HepG2 (cell line): ENCODE measurements around the gene PDRG1. TPM values are rescaled to one million over a fixed set of nuclear protein-coding genes. Genes with fewer than 3 reads are reported as not detected.
"Not testable (repeated sequence)": the region's sequence is repeated elsewhere in the genome, so short reads cannot be mapped to it uniquely, and the experiment has no call there.

ENCODE experiments used
- ATAC-seq: fragments of 200-7000 bp; cut with Tn5 transposase; 3 replicates; pipeline ENCODE4 v1.9.1; 2020; ENCODE audit warnings: mild to moderate bottlenecking, moderate library complexity
- BruUV-seq: library from RNA; stranded (reverse); fragments of 400-500 nt; replicated peaks from 2 replicates; lab custom pipeline; 2021; lab: Mats Ljungman, UMichigan
- CTCF ChIA-PET: fragments of 300-600 bp; formaldehyde crosslinking; extraction: SDS; loops from one replicate; lab custom pipeline; 2021; ENCODE audit warnings: low total read pairs, inconsistent platforms, low intra/inter-chr PET ratio; lab: Yijun Ruan, JAX
- POLR2A ChIA-PET: fragments of 350-600 bp; sonication (Branson Sonifier 250); formaldehyde crosslinking; loops from one replicate; lab custom pipeline; 2020; ENCODE audit warnings: antibody characterized with exemption, inconsistent platforms; lab: Yijun Ruan, JAX
- DNase-seq: peaks from one replicate; pipeline ENCODE4 v3.0.0-alpha.2; 2015; ENCODE audit warnings: low spot score
- FAIRE-seq: peaks from 3 replicates; lab custom pipeline; 2011; peaks lifted over from hg19 to GRCh38; lab: Jason Lieb, UNC
- H2AFZ ChIP-seq: one replicate; pipeline ENCODE4 v1.6.1; 2011; ENCODE audit warnings: low read length, inconsistent platforms
- H3K27ac ChIP-seq: fragments of 300-600 bp; 3 replicates; pipeline ENCODE4 v1.8.0; 2011; ENCODE audit warnings: mixed run types, mild to moderate bottlenecking, mixed read lengths, low read length, inconsistent platforms; ENCODE audit not compliant: insufficient read depth; ENCODE audit errors: extremely low read length
- H3K27me3 ChIP-seq, 2 experiments: fragments of 200-600 bp in 1 of 2; 2 replicates in 1 of 2; 3 replicates in 1 of 2; pipeline versions ENCODE4 v1.6.0 to v1.8.0; 2011; ENCODE audit warnings: low read length in 2 of 2, mild to moderate bottlenecking in 2 of 2, moderate library complexity in 2 of 2, inconsistent platforms in 1 of 2; ENCODE audit not compliant: insufficient read depth in 2 of 2, control insufficient read depth in 1 of 2
- H3K36me3 ChIP-seq, 2 experiments: fragments of 200-600 bp in 1 of 2; replicated peaks in 1 of 2; 2 replicates in 1 of 2; 3 replicates in 1 of 2; pipeline versions ENCODE4 v1.5.1 to v1.8.0; 2011; ENCODE audit warnings: low read length in 2 of 2, inconsistent platforms in 1 of 2; ENCODE audit not compliant: insufficient read depth in 2 of 2, control insufficient read depth in 1 of 2
- H3K4me1 ChIP-seq: 2 replicates; pipeline ENCODE4 v1.5.1; 2012; ENCODE audit warnings: low read length, inconsistent platforms; ENCODE audit not compliant: insufficient read depth
- H3K4me2 ChIP-seq: 2 replicates; pipeline ENCODE4 v1.6.0; 2011; ENCODE audit warnings: low read depth, low read length, inconsistent platforms
- H3K4me3 ChIP-seq, 3 experiments: fragments of 200-600 bp in 1 of 3; sonication (generic), shearing (Covaris generic) in 1 of 3; replicated peaks in 1 of 3; 2 replicates each; pipeline ENCODE4 v1.5.1; 2011 to 2016; ENCODE audit warnings: low read length in 3 of 3, inconsistent platforms in 2 of 3, low read depth in 2 of 3, mild to moderate bottlenecking in 2 of 3, control low read depth in 1 of 3, mixed read lengths in 1 of 3; ENCODE audit not compliant: insufficient read depth in 1 of 3
- H3K79me2 ChIP-seq: one replicate; pipeline ENCODE4 v1.6.1; 2011; ENCODE audit warnings: low read length, inconsistent platforms; ENCODE audit not compliant: insufficient read depth
- H3K9ac ChIP-seq: 2 replicates; pipeline ENCODE4 v1.6.0; 2011; ENCODE audit warnings: mild to moderate bottlenecking, low read depth, low read length, inconsistent platforms; ENCODE audit not compliant: insufficient read depth
- H3K9me3 ChIP-seq: 2 replicates; pipeline ENCODE4 v1.5.1; 2012; ENCODE audit warnings: mild to moderate bottlenecking, low read length
- H4K20me1 ChIP-seq: 2 replicates; pipeline ENCODE4 v1.6.0; 2011; ENCODE audit warnings: inconsistent platforms, mild to moderate bottlenecking, low read length, moderate library complexity; ENCODE audit not compliant: insufficient read depth
- AGO2 ChIP-seq: fragments of 200-400 bp; formaldehyde crosslinking; optimal IDR thresholded peaks from 2 replicates; pipeline ENCODE3; 2017; ENCODE audit warnings: mild to moderate bottlenecking, low read depth, low read length, moderate library complexity
- ATF1 ChIP-seq: IDR thresholded peaks from 2 replicates; pipeline ENCODE4 v1.6.1; 2016; ENCODE audit warnings: mild to moderate bottlenecking, control low read depth
- GATAD2A ChIP-seq: IDR thresholded peaks from 2 replicates; pipeline ENCODE4 v1.6.1; 2016
- HES4 ChIP-seq: sonication (generic); formaldehyde crosslinking; IDR thresholded peaks from 2 replicates; pipeline ENCODE4 v1.9.0; 2021; ENCODE audit warnings: mild to moderate bottlenecking, missing genetic modification reagents, borderline replicate concordance
- HMG20A ChIP-seq: IDR thresholded peaks from 2 replicates; pipeline ENCODE4 v1.6.1; 2016; ENCODE audit warnings: borderline replicate concordance
- HNF4G ChIP-seq, 2 experiments: sonication (generic) in 1 of 2; formaldehyde crosslinking in 1 of 2; IDR thresholded peaks; 2 replicates each; pipeline versions ENCODE4 v1.4.0 to v1.6.1; 2011 to 2020; ENCODE audit warnings: borderline replicate concordance in 2 of 2, low read depth in 2 of 2, mild to moderate bottlenecking in 2 of 2, low read length in 1 of 2, missing genetic modification reagents in 1 of 2, moderate library complexity in 1 of 2
- MLX ChIP-seq: IDR thresholded peaks from 2 replicates; pipeline ENCODE4 v1.6.1; 2016
- NAIF1 ChIP-seq: sonication (generic); formaldehyde crosslinking; IDR thresholded peaks from 2 replicates; pipeline ENCODE4 v1.5.0; 2020; ENCODE audit warnings: mild to moderate bottlenecking, missing genetic modification reagents, borderline replicate concordance
- ZBTB1 ChIP-seq: sonication (generic); formaldehyde crosslinking; IDR thresholded peaks from 2 replicates; pipeline ENCODE4 v1.4.0; 2020; ENCODE audit warnings: missing genetic modification reagents, borderline replicate concordance
- ZBTB39 ChIP-seq: sonication (generic); formaldehyde crosslinking; IDR thresholded peaks from 2 replicates; pipeline ENCODE4 v1.5.0; 2020; ENCODE audit warnings: missing genetic modification reagents
- ZFP36 ChIP-seq: fragments of 150-350 bp; IDR thresholded peaks from 2 replicates; pipeline ENCODE4 v1.6.1; 2018; ENCODE audit warnings: borderline replicate concordance, low read length, low read depth; ENCODE audit not compliant: partially characterized antibody
- ZNF280D ChIP-seq: sonication (generic); formaldehyde crosslinking; IDR thresholded peaks from 2 replicates; pipeline ENCODE4 v1.5.1; 2020; ENCODE audit warnings: mild to moderate bottlenecking, missing genetic modification reagents
- ZNF326 ChIP-seq: sonication (generic); formaldehyde crosslinking; IDR thresholded peaks from 2 replicates; pipeline ENCODE4 v1.4.0; 2020; ENCODE audit warnings: missing genetic modification reagents, borderline replicate concordance
- WGBS: methylation state at CpG from one replicate; pipeline ENCODE4 v1.1.6; 2017; ENCODE audit warnings: low lambda C conversion rate; 5-methylcytosine and 5-hydroxymethylcytosine counted together
- in situ Hi-C: cut with HindIII; loops from 2 replicates; pipeline ENCODE4 v1.10.0; 2017; ENCODE audit warnings: low pct_unique_long_range_greater_than_20kb; ENCODE audit not compliant: extremely low pct_ligation_motif_present
- intact Hi-C: fragments of 100-400 bp; cut with micrococcal nuclease; formaldehyde crosslinking; loops from one replicate; pipeline ENCODE4 v1.10.0; 2022; ENCODE audit not compliant: unreplicated experiment
- polyA plus RNA-seq, 8 experiments: library from polyadenylated mRNA; depleted of rRNA in 3 of 8; stranded (reverse) in 7 of 8; unstranded in 1 of 8; fragments of >200 nt; fragmentation: Illumina TruSeq in 4 of 8; extraction: Trizol in 4 of 8; gene quantifications; 2 replicates each; pipeline versions ENCODE4 v1.2.1 to v1.2.3, GENCODE V29; 2011 to 2016; ENCODE audit warnings: low read depth in 4 of 8, missing spikeins in 1 of 8, mixed read lengths in 1 of 8; ENCODE audit not compliant: insufficient read depth in 1 of 8
- total RNA-seq, 5 experiments: library from RNA; depleted of rRNA; stranded (reverse); fragments of >200 nt; fragmentation: Illumina TruSeq; extraction: Trizol; gene quantifications; 2 replicates each; pipeline ENCODE4 v1.2.3, GENCODE V29; 2016; ENCODE audit warnings: low read depth in 1 of 5

PDRG1 gene
- total and polyA plus RNA-seq, 2 of the 13 experiments (the other 11 are each of a cell fraction or from before 2014, with no cell fraction given): 16.6 to 18.0 TPM

GRCh38 chr20:31933698-31934097 lies 18.1 kb downstream of the PDRG1 start (continued):
- no peak for TF ChIP-seq ZNF280D (CRISPR knock-in tag)
- no peak for TF ChIP-seq ATF1

GRCh38 chr20:31930779-31931178 lies 21.1 kb downstream of the PDRG1 start:
- ATAC-seq (no peak), FAIRE-seq (no peak), DNase-seq (no peak)
- no peak overlapping the region for H3K27ac ChIP-seq
- H3K9ac ChIP-seq: no peak overlapping the region
- H2AFZ ChIP-seq: no peak overlapping the region
- CTCF ChIA-PET: no interaction called here
- no peaks in the 10 kb centered on the region for H3K4me1 ChIP-seq
- H3K27me3 ChIP-seq: peaks cover 0 to 22% of the 10 kb centered on the region in 2 experiments; a peak in 3 of 5 replicates
- in situ Hi-C loops: no loop called here
- H3K36me3 ChIP-seq: no peaks in the 10 kb centered on the region
- no peaks in the 10 kb centered on the region for H4K20me1 ChIP-seq
- no peak overlapping the region for H3K4me3 ChIP-seq
- H3K4me2 ChIP-seq: no peak overlapping the region
- POLR2A ChIA-PET: no interaction called here
- no peaks in the 10 kb centered on the region for H3K9me3 ChIP-seq
- no TSS peak for BruUV-seq
- 9% methylated on average over 5 of the region's 5 CpGs for WGBS
- intact Hi-C loops: no loop called here
- TF ChIP-seq AGO2 (no peak), MLX (no peak), ZBTB1 (no peak), GATAD2A (CRISPR knock-in tag) (no peak), ZBTB39 (CRISPR knock-in tag) (no peak), HES4 (CRISPR knock-in tag) (no peak), ZFP36 (no peak), ZNF326 (no peak), HMG20A (no peak), HNF4G (IDR thresholded peaks at IDR 0.05; ENCODE audit: borderline replicate concordance, low read depth, low read length) (no peak), HNF4G (CRISPR knock-in tag; IDR thresholded peaks at IDR 0.05; ENCODE audit: borderline replicate concordance, low read depth) (no peak), NAIF1 (CRISPR knock-in tag) (no peak)
- H3K79me2 ChIP-seq: no peaks in the 10 kb centered on the region

GRCh38 chr20:31929631-31930030 lies 22.2 kb downstream of the PDRG1 start:
- BruUV-seq, POLR2A ChIA-PET, H3K9ac ChIP-seq, H3K36me3 ChIP-seq, H3K9me3 ChIP-seq, H2AFZ ChIP-seq, CTCF ChIA-PET, H3K79me2 ChIP-seq, H3K4me2 ChIP-seq, H4K20me1 ChIP-seq, H3K4me3 ChIP-seq, DNase-seq, in situ Hi-C loops, H3K27ac ChIP-seq, ATAC-seq, H3K4me1 ChIP-seq, FAIRE-seq, intact Hi-C loops: not testable (repeated sequence)
- 1% methylated on average over 4 of the region's 4 CpGs for WGBS
- H3K27me3 ChIP-seq: peaks cover 0 to 33% of the 10 kb centered on the region in 2 experiments; a peak in 3 of 5 replicates
